IMR-90 (cell line): ENCODE results near the gene KRT86.

ENCODE experiments used
- CHD1 ChIP-seq: IDR thresholded peaks from 2 replicates; pipeline ENCODE4 v1.6.1; 2012; ENCODE audit warnings: low read depth, low read length, improper control_type of control experiment
- CTCF ChIP-seq: conservative IDR thresholded peaks from 2 replicates; pipeline ENCODE4 v1.5.1; 2012; ENCODE audit warnings: mild to moderate bottlenecking, low read depth, low read length, improper control_type of control experiment
- FOS ChIP-seq: fragments of 150-350 bp; IDR thresholded peaks from 2 replicates; pipeline ENCODE4 v1.6.1; 2016; ENCODE audit warnings: low read depth, low read length
- MAZ ChIP-seq: IDR thresholded peaks from 2 replicates; pipeline ENCODE4 v1.6.1; 2012; ENCODE audit warnings: low read depth, mild to moderate bottlenecking, low read length, improper control_type of control experiment, moderate library complexity, borderline replicate concordance
- MXI1 ChIP-seq: IDR thresholded peaks from 2 replicates; pipeline ENCODE4 v1.6.1; 2012; ENCODE audit warnings: low read depth, mild to moderate bottlenecking, low read length, moderate library complexity, borderline replicate concordance
- NFE2L2 ChIP-seq: fragments of 150-350 bp; IDR thresholded peaks from 2 replicates; pipeline ENCODE4 v1.6.1; 2016; ENCODE audit warnings: low read depth, mild to moderate bottlenecking, low read length
- POLR2A ChIP-seq: IDR thresholded peaks from 2 replicates; pipeline ENCODE4 v1.6.1; 2012; ENCODE audit warnings: mild to moderate bottlenecking, low read depth, low read length
- RAD21 ChIP-seq: IDR thresholded peaks from 2 replicates; pipeline ENCODE4 v1.6.1; 2012; ENCODE audit warnings: low read length, improper control_type of control experiment
- RFX5 ChIP-seq: IDR thresholded peaks from 2 replicates; pipeline ENCODE4 v1.8.0; 2012; ENCODE audit warnings: low read depth, mild to moderate bottlenecking, low read length, moderate library complexity
- SMC3 ChIP-seq: fragments of 150-350 bp; IDR thresholded peaks from 2 replicates; pipeline ENCODE4 v1.6.1; 2016; ENCODE audit warnings: low read depth, mild to moderate bottlenecking, antibody characterized with exemption, low read length, moderate library complexity
- USF2 ChIP-seq: fragments of 150-350 bp; IDR thresholded peaks from 2 replicates; pipeline ENCODE4 v1.6.1; 2017; ENCODE audit warnings: mild to moderate bottlenecking, antibody characterized with exemption, low read length, low read depth
- TF ChIP-seq, protein P1 (sequence below): fragments of 150-350 bp; IDR thresholded peaks from 2 replicates; pipeline ENCODE4 v1.6.1; 2016; ENCODE audit warnings: low read depth, mild to moderate bottlenecking, low read length, moderate library complexity, borderline replicate concordance

- TF ChIP-seq CTCF: no peak
- no peak for TF ChIP-seq CHD1
- no peak for TF ChIP-seq USF2
- peak; percentile 27; the same call in 1 of the 2 replicates for TF ChIP-seq MAZ
- no peak for TF ChIP-seq RAD21
- no peak for TF ChIP-seq NFE2L2
- no peak for TF ChIP-seq POLR2A
- TF ChIP-seq FOS: no peak
- no peak for TF ChIP-seq RFX5
- TF ChIP-seq MXI1: no peak
- no peak for TF ChIP-seq SMC3
- TF ChIP-seq, protein P1, sequence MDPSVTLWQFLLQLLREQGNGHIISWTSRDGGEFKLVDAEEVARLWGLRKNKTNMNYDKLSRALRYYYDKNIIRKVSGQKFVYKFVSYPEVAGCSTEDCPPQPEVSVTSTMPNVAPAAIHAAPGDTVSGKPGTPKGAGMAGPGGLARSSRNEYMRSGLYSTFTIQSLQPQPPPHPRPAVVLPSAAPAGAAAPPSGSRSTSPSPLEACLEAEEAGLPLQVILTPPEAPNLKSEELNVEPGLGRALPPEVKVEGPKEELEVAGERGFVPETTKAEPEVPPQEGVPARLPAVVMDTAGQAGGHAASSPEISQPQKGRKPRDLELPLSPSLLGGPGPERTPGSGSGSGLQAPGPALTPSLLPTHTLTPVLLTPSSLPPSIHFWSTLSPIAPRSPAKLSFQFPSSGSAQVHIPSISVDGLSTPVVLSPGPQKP: no peak
These were observed 26.6 kb downstream of the KRT86 start for GRCh38 chr12:52300796-52301691.
